GM19468 (cell line): ENCODE measurements around the gene SRSF2.

ENCODE experiments used
- ATAC-seq: cut with Tn5 transposase; IDR thresholded peaks from one replicate; pipeline ENCODE4 v1.9.1; 2021; ENCODE audit warnings: mild to moderate bottlenecking, moderate library complexity, moderate number of reproducible peaks; ENCODE audit not compliant: unreplicated experiment; ENCODE audit errors: extremely low read depth

SRSF2 gene

GRCh38 chr17:76685846-76686245, 51.3 kb downstream of the SRSF2 start:
- ATAC-seq, result no peak

GRCh38 chr17:76685366-76685765, 51.8 kb downstream of the SRSF2 start:
- no peak for ATAC-seq

GRCh38 chr17:76684756-76685155, 52.4 kb downstream of the SRSF2 start:
- no peak for ATAC-seq
